SK-N-SH (cell line): ENCODE measurements around the gene IRF1. TPM values are rescaled to one million over a fixed set of nuclear protein-coding genes. Genes with fewer than 3 reads are reported as not detected.

Source experiments
- CTCF ChIA-PET: fragments of 300-600, 350-600 bp; formaldehyde crosslinking; extraction: SDS; loops from one replicate; lab custom pipeline; 2021; lab: Yijun Ruan, JAX
- POLR2A ChIA-PET: fragments of 350-600 bp; sonication (Branson Sonifier 250); formaldehyde crosslinking; extraction: SDS; loops from one replicate; lab custom pipeline; 2020; ENCODE audit warnings: antibody characterized with exemption, inconsistent platforms; lab: Yijun Ruan, JAX
- DNase-seq: peaks from one replicate; pipeline ENCODE4 v3.0.0; 2012
- H2AFZ ChIP-seq: fragments of 200-600 bp; sonication (generic); 2 replicates; pipeline ENCODE4 v1.8.1; 2016; ENCODE audit warnings: antibody characterized with exemption, mild to moderate bottlenecking, low read depth
- H3F3A ChIP-seq: fragments of 200-600 bp; sonication (generic); replicated peaks from 2 replicates; pipeline ENCODE3; 2016; ENCODE audit warnings: antibody characterized with exemption, mild to moderate bottlenecking; ENCODE audit not compliant: insufficient read depth
- H3K27ac ChIP-seq, 2 experiments: fragments of 200-500 bp in 1 of 2; fragments of 200-600 bp in 1 of 2; sonication (Bioruptor generic) in 1 of 2; sonication (generic), shearing (Covaris generic) in 1 of 2; 2 replicates each; pipeline versions ENCODE4 v1.5.1 to v1.6.1; 2014 to 2016; ENCODE audit warnings: low read depth in 2 of 2, inconsistent platforms in 1 of 2, low read length in 1 of 2, mild to moderate bottlenecking in 1 of 2, mixed read lengths in 1 of 2
- H3K27me3 ChIP-seq: fragments of 200-600 bp; sonication (generic), shearing (Covaris generic); 2 replicates; pipeline ENCODE4 v1.6.1; 2016; ENCODE audit warnings: mixed run types; ENCODE audit not compliant: insufficient read depth
- H3K36me3 ChIP-seq, 2 experiments: fragments of 200-500 bp in 1 of 2; fragments of 200-600 bp in 1 of 2; sonication (Bioruptor generic) in 1 of 2; sonication (generic) in 1 of 2; replicated peaks in 1 of 2; 2 replicates each; pipeline versions ENCODE3 to v1.5.1; 2014 to 2016; ENCODE audit warnings: low read length in 1 of 2, mild to moderate bottlenecking in 1 of 2; ENCODE audit not compliant: insufficient read depth in 2 of 2, control insufficient read depth in 1 of 2
- H3K4me1 ChIP-seq, 2 experiments: fragments of 200-500 bp in 1 of 2; fragments of 200-600 bp in 1 of 2; sonication (Bioruptor generic) in 1 of 2; sonication (generic), shearing (Covaris generic) in 1 of 2; 2 replicates each; pipeline versions ENCODE4 v1.5.1 to v1.6.1; 2014 to 2016; ENCODE audit warnings: low read depth in 1 of 2, low read length in 1 of 2, mixed run types in 1 of 2; ENCODE audit not compliant: insufficient read depth in 2 of 2, control insufficient read depth in 1 of 2
- H3K4me2 ChIP-seq: fragments of 200-600 bp; sonication (generic), shearing (Covaris generic); 2 replicates; pipeline ENCODE4 v1.6.1; 2017; ENCODE audit warnings: mixed run types
- H3K4me3 ChIP-seq, 2 experiments: fragments of 200-500 bp in 1 of 2; fragments of 200-600 bp in 1 of 2; sonication (Bioruptor generic) in 1 of 2; sonication (generic), shearing (Covaris generic) in 1 of 2; 2 replicates each; pipeline versions ENCODE4 v1.5.1 to v1.8.1; 2014 to 2016; ENCODE audit warnings: low read depth in 2 of 2, inconsistent platforms in 1 of 2, low read length in 1 of 2, mild to moderate bottlenecking in 1 of 2, mixed read lengths in 1 of 2, moderate library complexity in 1 of 2
- H3K79me2 ChIP-seq: fragments of 200-600 bp; sonication (generic); 2 replicates; pipeline ENCODE4 v1.8.1; 2017; ENCODE audit warnings: mild to moderate bottlenecking; ENCODE audit not compliant: insufficient read depth
- H3K9ac ChIP-seq: fragments of 200-600 bp; sonication (generic); 2 replicates; pipeline ENCODE4 v1.6.1; 2017; ENCODE audit warnings: mixed run types
- H3K9me2 ChIP-seq: fragments of 200-600 bp; sonication (generic); 2 replicates; pipeline ENCODE4 v1.6.1; 2017; ENCODE audit warnings: mixed run types
- H3K9me3 ChIP-seq: fragments of 200-600 bp; sonication (generic); 2 replicates; pipeline ENCODE4 v1.6.1; 2017; ENCODE audit warnings: mixed run types, mild to moderate bottlenecking, moderate library complexity
- H4K20me1 ChIP-seq: fragments of 200-600 bp; sonication (generic); 2 replicates; pipeline ENCODE4 v1.6.1; 2017; ENCODE audit warnings: mild to moderate bottlenecking, mixed run types; ENCODE audit not compliant: insufficient read depth
- CHD2 ChIP-seq: fragments of 150-350 bp; IDR thresholded peaks from 2 replicates; pipeline ENCODE4 v1.6.1; 2018; ENCODE audit warnings: low read length; ENCODE audit not compliant: partially characterized antibody
- FOSL2 ChIP-seq: IDR thresholded peaks from 2 replicates; pipeline ENCODE4 v1.4.0; 2012; ENCODE audit warnings: low read depth, mild to moderate bottlenecking, moderate library complexity, borderline replicate concordance
- IRF3 ChIP-seq: fragments of 150-350 bp; IDR thresholded peaks from 2 replicates; pipeline ENCODE4 v1.6.1; 2016; ENCODE audit warnings: mild to moderate bottlenecking, low read depth, low read length
- JUND ChIP-seq: IDR thresholded peaks from 2 replicates; pipeline ENCODE4 v1.4.0; 2012
- MAX ChIP-seq: IDR thresholded peaks from 2 replicates; pipeline ENCODE4 v1.4.0; 2012; ENCODE audit warnings: low read depth
- PBX3 ChIP-seq: IDR thresholded peaks from 2 replicates; pipeline ENCODE4; 2012
- RCOR1 ChIP-seq: fragments of 150-350 bp; IDR thresholded peaks from 2 replicates; pipeline ENCODE4 v1.6.1; 2017; ENCODE audit warnings: antibody characterized with exemption, low read length
- RFX5 ChIP-seq: IDR thresholded peaks from 2 replicates; pipeline ENCODE4 v1.6.1; 2012; ENCODE audit warnings: mild to moderate bottlenecking, improper control_type of control experiment, low read length
- SIN3A ChIP-seq: IDR thresholded peaks from 2 replicates; pipeline ENCODE4 v1.6.1; 2012; ENCODE audit warnings: low read depth, mild to moderate bottlenecking, low read length, moderate library complexity, borderline replicate concordance
- SMC3 ChIP-seq: IDR thresholded peaks from 2 replicates; pipeline ENCODE4 v1.6.1; 2012; ENCODE audit warnings: low read depth, low read length, improper control_type of control experiment
- TAF1 ChIP-seq: IDR thresholded peaks from 2 replicates; pipeline ENCODE4 v1.6.1; 2012; ENCODE audit warnings: low read depth, mild to moderate bottlenecking, low read length, moderate library complexity, borderline replicate concordance
- TEAD4 ChIP-seq: IDR thresholded peaks from 2 replicates; pipeline ENCODE4 v1.4.0; 2012; ENCODE audit warnings: mild to moderate bottlenecking, borderline replicate concordance; ENCODE audit not compliant: insufficient read depth
- USF1 ChIP-seq: IDR thresholded peaks from 2 replicates; pipeline ENCODE4 v1.4.0; 2012; ENCODE audit warnings: low read depth, borderline replicate concordance
- USF2 ChIP-seq: fragments of 150-350 bp; IDR thresholded peaks from 2 replicates; pipeline ENCODE4 v1.6.1; 2017; ENCODE audit warnings: antibody characterized with exemption, low read length, low read depth, borderline replicate concordance
- YY1 ChIP-seq: IDR thresholded peaks from 2 replicates; pipeline ENCODE4 v1.4.0; 2012; ENCODE audit warnings: low read depth, mild to moderate bottlenecking
- ZBTB33 ChIP-seq: IDR thresholded peaks from 2 replicates; pipeline ENCODE4 v1.4.0; 2012; ENCODE audit warnings: low read depth, borderline replicate concordance
- WGBS: methylation state at CpG from one replicate; pipeline ENCODE4 v1.1.6; 2017; ENCODE audit warnings: low lambda C conversion rate; 5-methylcytosine and 5-hydroxymethylcytosine counted together
- polyA plus RNA-seq, 3 experiments: library from polyadenylated mRNA; depleted of rRNA; stranded (reverse); fragments of >200 nt; gene quantifications; 2 replicates each; pipeline ENCODE4 v1.2.3, GENCODE V29; 2012

The IRF1 gene
- polyA plus RNA-seq, 1 of the 3 experiments (the other 2 are of a cell fraction) = 15.2 TPM

GRCh38 chr5:132500244-132500930 is 9.8 kb upstream of the IRF1 start (continued):
- TF ChIP-seq YY1 (no peak), SIN3A (no peak), USF2 (no peak), FOSL2 (no peak), JUND (no peak)

GRCh38 chr5:132499440-132500243 is 9.1 kb upstream of the IRF1 start:
- no peak overlapping the region for H3K27ac ChIP-seq
- TF ChIP-seq RFX5 = no peak
- TF ChIP-seq JUND = no peak
- no peak for TF ChIP-seq PBX3
- TF ChIP-seq USF2 = no peak
- no peak for TF ChIP-seq CHD2
- TF ChIP-seq ZBTB33 = no peak
- no peak for TF ChIP-seq TEAD4
- no peak for TF ChIP-seq FOSL2
- TF ChIP-seq MAX = no peak
- no peak for TF ChIP-seq RCOR1
- no peak for TF ChIP-seq TAF1
- TF ChIP-seq SMC3 = no peak
- no peak for TF ChIP-seq IRF3
- no peak for TF ChIP-seq USF1

More at GRCh38 chr5:132499440-132500243, 9.1 kb upstream of the IRF1 start:
- Histone ChIP-seq H3K4me1 (peaks cover 19 to 21% of the 10 kb centered on the region in 2 experiments), H3K79me2 (no peaks in the 10 kb centered on the region), H4K20me1 (no peaks in the 10 kb centered on the region), H3K27me3 (no peaks in the 10 kb centered on the region), H3K9me2 (no peaks in the 10 kb centered on the region), H3K9me3 (no peaks in the 10 kb centered on the region), H3K4me2 (no peak overlapping the region), H3K4me3 (no peak overlapping the region), H3K9ac (no peak overlapping the region), H3F3A (peaks cover 30% of the 10 kb centered on the region), H3K36me3 (no peaks in the 10 kb centered on the region), H2AFZ (no peak overlapping the region)
- DNase-seq = no peak
- ChIA-PET CTCF (interaction anchor here (1.2 to 12.3 kb wide), 12 partner anchors 10 to 319 kb away, joined by 3 to 189 read pairs (median 14); no protein-coding TSS in a partner anchor), POLR2A (no interaction called here)
- 65% methylated on average over 9 of the region's 9 CpGs for WGBS
